ENCODE results near the gene OR11A1.

GRCh38 chr6:29399525-29399924, 57.3 kb downstream of the OR11A1 start:
- no peak for TF ChIP-seq POLR2A (IDR thresholded peaks at IDR 0.05)
- no peak for TF ChIP-seq CTCF (IDR thresholded peaks at IDR 0.05 in 8 of 11, conservative IDR thresholded peaks at IDR 0.05 in 3 of 11)
- no peak for TF ChIP-seq POLR2AphosphoS5 (IDR thresholded peaks at IDR 0.05)

Data from spleen (tissue), 7 donors.